Endothelial cell of umbilical vein (primary cell): ENCODE results near the gene CORO2B. TPM values are rescaled to one million over a fixed set of nuclear protein-coding genes. Genes with fewer than 3 reads are reported as not detected.
A peak's percentile ranks its signal among the peaks of the same experiment; 100 is the strongest.

Source experiments
- BruUV-seq: library from RNA; stranded (reverse); fragments of 400-500 nt; replicated peaks from 2 replicates; lab custom pipeline; 2021; lab: Mats Ljungman, UMichigan
- CTCF ChIA-PET: fragments of 300-600, 350-600 bp; sonication (Branson Sonifier 250); formaldehyde crosslinking; loops from one replicate; lab custom pipeline; 2021; ENCODE audit warnings: antibody characterized with exemption, inconsistent platforms; lab: Charles Lee
- POLR2A ChIA-PET: fragments of 300-600, 350-600 bp; sonication (Branson Sonifier 250); formaldehyde crosslinking; loops from one replicate; lab custom pipeline; 2021; ENCODE audit warnings: antibody characterized with exemption, inconsistent platforms; lab: Charles Lee
- DNase-seq: peaks from one replicate; pipeline ENCODE4 v3.0.0-alpha.2; 2011; ENCODE audit warnings: low read depth, low spot score
- FAIRE-seq: peaks from 2 replicates; lab custom pipeline; 2011; peaks lifted over from hg19 to GRCh38; lab: Jason Lieb, UNC
- H2AFZ ChIP-seq: 2 replicates; pipeline ENCODE4 v1.6.0; 2012; ENCODE audit warnings: low read depth, low read length, control low read depth, inconsistent platforms
- H3K27ac ChIP-seq: 2 replicates; pipeline ENCODE4 v1.5.1; 2011; ENCODE audit warnings: low read depth, mild to moderate bottlenecking, control low read depth, low read length, moderate library complexity; ENCODE audit not compliant: insufficient read depth
- H3K27me3 ChIP-seq, 2 experiments: 2 replicates each; pipeline versions ENCODE4 v1.6.0 to v1.6.1; 2011; ENCODE audit warnings: low read length in 2 of 2, mixed read lengths in 1 of 2; ENCODE audit not compliant: control insufficient read depth in 2 of 2, insufficient read depth in 2 of 2
- H3K36me3 ChIP-seq, 2 experiments: 2 replicates in 1 of 2; 3 replicates in 1 of 2; pipeline ENCODE4 v1.5.1; 2011; ENCODE audit warnings: low read length in 2 of 2, mild to moderate bottlenecking in 1 of 2, moderate library complexity in 1 of 2; ENCODE audit not compliant: control insufficient read depth in 2 of 2, insufficient read depth in 2 of 2; ENCODE audit errors: extremely low read depth in 1 of 2
- H3K4me1 ChIP-seq: 3 replicates; pipeline ENCODE4 v1.5.1; 2011; ENCODE audit warnings: mild to moderate bottlenecking, low read length; ENCODE audit not compliant: control insufficient read depth, insufficient read depth; ENCODE audit errors: extremely low read depth
- H3K4me2 ChIP-seq: 2 replicates; pipeline ENCODE4 v1.6.1; 2011; ENCODE audit warnings: low read length, control low read depth, mixed read lengths; ENCODE audit not compliant: insufficient read depth
- H3K4me3 ChIP-seq, 3 experiments: fragments of 200-600 bp in 1 of 3; sonication (generic), shearing (Covaris generic) in 1 of 3; replicated peaks in 1 of 3; 2 replicates each; pipeline ENCODE4 v1.5.1; 2011 to 2016; ENCODE audit warnings: control low read depth in 3 of 3, low read length in 3 of 3, mild to moderate bottlenecking in 2 of 3, inconsistent platforms in 1 of 3, low read depth in 1 of 3, moderate library complexity in 1 of 3; ENCODE audit not compliant: insufficient read depth in 1 of 3
- H3K79me2 ChIP-seq: 2 replicates; pipeline ENCODE4 v1.6.0; 2012; ENCODE audit warnings: low read length, inconsistent platforms; ENCODE audit not compliant: control insufficient read depth, insufficient read depth
- H3K9ac ChIP-seq: replicated peaks from 2 replicates; pipeline ENCODE3; 2011; ENCODE audit warnings: low read length, control low read depth; ENCODE audit not compliant: insufficient read depth; ENCODE audit errors: extremely low read depth
- H3K9me1 ChIP-seq: replicated peaks from 3 replicates; pipeline ENCODE4 v1.6.0; 2011; ENCODE audit warnings: mild to moderate bottlenecking, low read length; ENCODE audit not compliant: control insufficient read depth, insufficient read depth; ENCODE audit errors: extremely low read depth
- H3K9me3 ChIP-seq: replicated peaks from 2 replicates; pipeline ENCODE4 v1.5.1; 2012; ENCODE audit warnings: low read length, inconsistent platforms; ENCODE audit not compliant: control insufficient read depth, insufficient read depth
- H4K20me1 ChIP-seq: replicated peaks from 2 replicates; pipeline ENCODE3; 2011; ENCODE audit warnings: mild to moderate bottlenecking, low read length; ENCODE audit not compliant: control insufficient read depth, insufficient read depth; ENCODE audit errors: extremely low read depth
- EZH2 ChIP-seq: IDR thresholded peaks from 2 replicates; pipeline ENCODE4 v1.6.1; 2012; ENCODE audit warnings: borderline replicate concordance, low read depth, mild to moderate bottlenecking, moderate library complexity, low read length, inconsistent platforms; ENCODE audit not compliant: severe bottlenecking
- FOS ChIP-seq: IDR thresholded peaks from 2 replicates; pipeline ENCODE4 v1.6.1; 2011; ENCODE audit warnings: mild to moderate bottlenecking, low read length, moderate library complexity, borderline replicate concordance; ENCODE audit not compliant: insufficient read depth
- GATA2 ChIP-seq: IDR thresholded peaks from 2 replicates; pipeline ENCODE4 v1.7.0; 2011; ENCODE audit warnings: low read depth, mild to moderate bottlenecking, moderate library complexity, mixed read lengths, low read length; ENCODE audit not compliant: insufficient read length, insufficient read depth
- JUN ChIP-seq: IDR thresholded peaks from 2 replicates; pipeline ENCODE4 v1.6.1; 2011; ENCODE audit warnings: borderline replicate concordance, low read depth; ENCODE audit not compliant: insufficient read length, insufficient read depth
- MYC ChIP-seq: IDR thresholded peaks from one replicate; pipeline ENCODE4 v1.6.1; 2011; ENCODE audit warnings: mild to moderate bottlenecking, low read depth, low read length
- POLR2A ChIP-seq: IDR thresholded peaks from 2 replicates; pipeline ENCODE4 v1.6.1; 2012; ENCODE audit warnings: low read depth, mild to moderate bottlenecking, control low read depth, low read length
- dilution Hi-C: fragments of 300-500 bp; cut with MboI; formaldehyde crosslinking; loops from one replicate; pipeline ENCODE4 v1.15.0; 2019; ENCODE audit warnings: low sequenced_read_pairs; ENCODE audit not compliant: extremely low pct_ligation_motif_present
- intact Hi-C: fragments of 100-400 bp; cut with micrococcal nuclease; formaldehyde crosslinking; loops from one replicate; pipeline ENCODE4 v1.10.0; 2022
- polyA plus RNA-seq, 4 experiments: library from polyadenylated mRNA; depleted of rRNA in 3 of 4; stranded (reverse) in 3 of 4; unstranded in 1 of 4; fragments of >200 nt; gene quantifications; 2 replicates each; pipeline versions ENCODE4 v1.2.1 to v1.2.3, GENCODE V29; 2011 to 2012; ENCODE audit warnings: missing spikeins in 1 of 4
- total RNA-seq: library from RNA; stranded (reverse); gene quantifications from 2 replicates; pipeline ENCODE4 v1.2.3, GENCODE V29; 2021
- TF ChIP-seq, protein P1 (sequence below), 2 donors: IDR thresholded peaks; 1 replicate in 1 of 2; 2 replicates in 1 of 2; pipeline ENCODE4 v1.5.1; 2011; ENCODE audit warnings: low read length in 2 of 2, mild to moderate bottlenecking in 2 of 2, moderate library complexity in 2 of 2, control low read depth in 1 of 2, inconsistent platforms in 1 of 2, low read depth in 1 of 2; ENCODE audit not compliant: insufficient read depth in 1 of 2; ENCODE audit errors: extremely low read depth in 1 of 2
- TF ChIP-seq, protein P2 (sequence below): IDR thresholded peaks from 2 replicates; pipeline ENCODE4 v1.6.1; 2011; ENCODE audit not compliant: insufficient read depth, insufficient read length

Gene CORO2B
- total and polyA plus RNA-seq, 2 donors (not counting 3 experiments of a cell fraction or from before 2014, with no cell fraction given) = 2.4 to 3.7 TPM

- dilution Hi-C loops (no loop called here), intact Hi-C loops (loop anchor here (2.0 kb wide), 1 partner anchor 27 kb away; no protein-coding TSS in a partner anchor)
- CTCF ChIA-PET = interaction anchor here (0.9 to 3.3 kb wide), 10 partner anchors 8 to 414 kb away, joined by 3 to 20 read pairs (median 8); no protein-coding TSS in a partner anchor
- Histone ChIP-seq H3K27ac (no peak overlapping the region), H3K4me3 (no peak overlapping the region), H3K27me3 (peaks cover 0 to 2% of the 10 kb centered on the region in 2 experiments), H3K9ac (no peak overlapping the region), H3K36me3 (no peaks in the 10 kb centered on the region), H3K9me1 (no peaks in the 10 kb centered on the region), H2AFZ (no peak overlapping the region), H4K20me1 (no peaks in the 10 kb centered on the region), H3K79me2 (no peaks in the 10 kb centered on the region), H3K9me3 (no peaks in the 10 kb centered on the region), H3K4me2 (no peak overlapping the region), H3K4me1 (peaks cover 2% of the 10 kb centered on the region)
- no TSS peak for BruUV-seq
- FAIRE-seq (no peak), DNase-seq (peak; percentile 78)
- POLR2A ChIA-PET = no interaction called here
- TF ChIP-seq MYC (no peak), FOS (no peak), EZH2 (no peak), GATA2 (no peak), POLR2A (no peak), JUN (no peak)
- TF ChIP-seq, protein P1, sequence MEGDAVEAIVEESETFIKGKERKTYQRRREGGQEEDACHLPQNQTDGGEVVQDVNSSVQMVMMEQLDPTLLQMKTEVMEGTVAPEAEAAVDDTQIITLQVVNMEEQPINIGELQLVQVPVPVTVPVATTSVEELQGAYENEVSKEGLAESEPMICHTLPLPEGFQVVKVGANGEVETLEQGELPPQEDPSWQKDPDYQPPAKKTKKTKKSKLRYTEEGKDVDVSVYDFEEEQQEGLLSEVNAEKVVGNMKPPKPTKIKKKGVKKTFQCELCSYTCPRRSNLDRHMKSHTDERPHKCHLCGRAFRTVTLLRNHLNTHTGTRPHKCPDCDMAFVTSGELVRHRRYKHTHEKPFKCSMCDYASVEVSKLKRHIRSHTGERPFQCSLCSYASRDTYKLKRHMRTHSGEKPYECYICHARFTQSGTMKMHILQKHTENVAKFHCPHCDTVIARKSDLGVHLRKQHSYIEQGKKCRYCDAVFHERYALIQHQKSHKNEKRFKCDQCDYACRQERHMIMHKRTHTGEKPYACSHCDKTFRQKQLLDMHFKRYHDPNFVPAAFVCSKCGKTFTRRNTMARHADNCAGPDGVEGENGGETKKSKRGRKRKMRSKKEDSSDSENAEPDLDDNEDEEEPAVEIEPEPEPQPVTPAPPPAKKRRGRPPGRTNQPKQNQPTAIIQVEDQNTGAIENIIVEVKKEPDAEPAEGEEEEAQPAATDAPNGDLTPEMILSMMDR (IDR thresholded peaks at IDR 0.05; ENCODE audit: extremely low read depth in 1 of 2, insufficient read depth in 1 of 2, low read depth in 1 of 2, low read length in 2 of 2) = no peak
- TF ChIP-seq, protein P2, sequence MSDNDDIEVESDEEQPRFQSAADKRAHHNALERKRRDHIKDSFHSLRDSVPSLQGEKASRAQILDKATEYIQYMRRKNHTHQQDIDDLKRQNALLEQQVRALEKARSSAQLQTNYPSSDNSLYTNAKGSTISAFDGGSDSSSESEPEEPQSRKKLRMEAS = no peak
These were observed 87.5 kb downstream of the CORO2B start for GRCh38 chr15:68666120-68666811.
